ENCODE measurements around the gene NAB2. TPM values are rescaled to one million over a fixed set of nuclear protein-coding genes. Genes with fewer than 3 reads are reported as not detected.

NAB2 gene
- total RNA-seq, 1 experiment from 2014 or later = 17.4 TPM

DNA sequence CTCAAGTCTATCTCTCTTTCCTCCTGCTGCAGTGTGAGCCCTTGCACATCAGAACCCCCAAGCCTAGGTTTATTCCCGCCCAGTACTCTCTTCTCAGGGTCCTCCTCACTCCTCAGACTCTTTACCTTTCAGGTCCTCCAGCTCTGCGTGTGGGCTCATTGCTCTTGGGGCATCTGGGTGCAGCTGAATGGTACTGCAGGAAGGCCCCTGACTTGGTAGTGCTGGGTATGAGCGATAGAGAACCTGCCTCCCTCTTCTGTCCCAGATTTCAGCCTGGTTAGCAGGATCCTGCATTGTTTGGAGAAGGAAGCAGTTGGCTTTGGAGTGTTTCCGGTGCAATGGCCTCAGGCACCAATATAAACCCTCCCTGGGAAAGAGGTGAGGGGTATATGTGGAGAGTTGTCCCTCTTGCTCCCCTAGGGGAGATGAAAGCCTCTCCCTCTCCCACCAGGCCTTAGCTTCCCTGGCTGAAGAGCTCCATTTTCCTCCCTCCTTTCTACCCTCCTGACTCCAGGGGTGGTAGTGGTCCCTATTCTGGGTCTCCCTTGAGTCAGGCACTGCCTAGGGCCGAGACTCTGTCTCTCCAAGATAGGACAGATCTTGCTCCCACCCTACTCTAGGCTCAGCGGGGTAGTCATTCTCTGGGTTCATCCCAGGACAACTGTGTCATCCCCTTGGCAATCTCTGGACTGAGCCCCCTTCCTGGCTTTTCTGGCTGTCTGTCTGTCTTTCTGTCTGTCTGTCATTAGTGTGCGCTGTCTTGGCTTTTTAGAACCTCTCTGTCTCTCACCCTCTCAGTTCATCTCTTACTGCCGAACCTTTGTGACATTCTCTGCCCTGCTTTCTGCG, 43.2 kb downstream of the NAB2 start:
- Histone ChIP-seq H3K27me3 (ENCODE audit: low read length) (no peaks in the 10 kb centered on the region), H3K9ac (ENCODE audit: low read length) (no peak overlapping the region), H3K4me3 (ENCODE audit: low read length) (no peak overlapping the region), H4K20me1 (ENCODE audit: low read length) (no peaks in the 10 kb centered on the region), H3K4me2 (ENCODE audit: low read length) (no peak overlapping the region), H3K9me2 (replicated peaks; ENCODE audit: low read length) (no peaks in the 10 kb centered on the region), H2AFZ (ENCODE audit: low read length) (no peak overlapping the region), H3K36me3 (ENCODE audit: low read depth, low read length) (no peaks in the 10 kb centered on the region), H3K27ac (ENCODE audit: low read length) (no peak overlapping the region), H3K79me2 (ENCODE audit: low read length) (peaks cover 4% of the 10 kb centered on the region; the same call in 1 of the 2 replicates), H3K9me3 (ENCODE audit: low read length) (no peaks in the 10 kb centered on the region), H3K4me1 (ENCODE audit: insufficient read depth, low read length) (peaks cover 12% of the 10 kb centered on the region; the same call in 1 of the 2 replicates), H3F3A (ENCODE audit: low read length, unreplicated experiment) (no peaks in the 10 kb centered on the region)
- TF ChIP-seq, protein P1, sequence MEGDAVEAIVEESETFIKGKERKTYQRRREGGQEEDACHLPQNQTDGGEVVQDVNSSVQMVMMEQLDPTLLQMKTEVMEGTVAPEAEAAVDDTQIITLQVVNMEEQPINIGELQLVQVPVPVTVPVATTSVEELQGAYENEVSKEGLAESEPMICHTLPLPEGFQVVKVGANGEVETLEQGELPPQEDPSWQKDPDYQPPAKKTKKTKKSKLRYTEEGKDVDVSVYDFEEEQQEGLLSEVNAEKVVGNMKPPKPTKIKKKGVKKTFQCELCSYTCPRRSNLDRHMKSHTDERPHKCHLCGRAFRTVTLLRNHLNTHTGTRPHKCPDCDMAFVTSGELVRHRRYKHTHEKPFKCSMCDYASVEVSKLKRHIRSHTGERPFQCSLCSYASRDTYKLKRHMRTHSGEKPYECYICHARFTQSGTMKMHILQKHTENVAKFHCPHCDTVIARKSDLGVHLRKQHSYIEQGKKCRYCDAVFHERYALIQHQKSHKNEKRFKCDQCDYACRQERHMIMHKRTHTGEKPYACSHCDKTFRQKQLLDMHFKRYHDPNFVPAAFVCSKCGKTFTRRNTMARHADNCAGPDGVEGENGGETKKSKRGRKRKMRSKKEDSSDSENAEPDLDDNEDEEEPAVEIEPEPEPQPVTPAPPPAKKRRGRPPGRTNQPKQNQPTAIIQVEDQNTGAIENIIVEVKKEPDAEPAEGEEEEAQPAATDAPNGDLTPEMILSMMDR (conservative IDR thresholded peaks at IDR 0.05; ENCODE audit: low read depth, low read length) = no peak
- TF ChIP-seq EZH2phosphoT487 (IDR thresholded peaks at IDR 0.05; ENCODE audit: borderline replicate concordance, low read length) (no peak), EZH2 (IDR thresholded peaks at IDR 0.05; ENCODE audit: low read length, unreplicated experiment) (no peak)
- ATAC-seq = no peak
- intact Hi-C loops (cut with micrococcal nuclease) = no loop called here
- BruUV-seq (replicated peaks) = no TSS peak
- CTCF ChIA-PET = no interaction called here
- no peak for DNase-seq
- POLR2A ChIA-PET (ENCODE audit: unreplicated experiment) = no interaction called here

DNA sequence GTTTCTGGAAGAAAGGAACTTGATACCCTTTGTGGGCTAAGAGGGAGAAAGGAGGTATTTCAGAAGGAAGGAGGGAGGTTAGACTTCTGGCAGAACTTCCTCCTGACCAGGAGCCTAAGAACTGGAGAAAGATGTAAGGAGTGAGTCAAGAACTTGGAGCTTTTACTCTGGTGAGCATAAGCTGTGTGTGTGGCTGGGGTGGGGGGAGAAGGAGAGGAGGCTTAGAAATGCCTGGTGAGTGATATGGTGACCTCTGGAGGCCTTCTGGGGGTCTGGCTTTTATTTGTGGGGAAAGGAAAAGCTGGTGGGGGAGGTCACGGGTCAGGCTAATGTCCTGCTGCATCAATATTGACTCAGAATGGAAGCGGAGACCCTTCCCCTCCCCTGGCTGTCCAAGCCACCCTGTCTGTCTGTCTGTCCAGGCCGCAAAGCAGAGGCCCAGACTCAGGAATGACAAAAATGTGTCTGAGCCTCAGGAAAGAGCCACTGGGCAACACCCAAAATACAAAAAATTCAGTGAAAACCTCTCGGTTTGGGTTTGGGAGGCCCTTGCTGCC, 44.2 kb downstream of the NAB2 start:
- ChIA-PET POLR2A (ENCODE audit: unreplicated experiment) (no interaction called here), CTCF (no interaction called here)
- no peaks in the 10 kb centered on the region for H3F3A ChIP-seq (ENCODE audit: low read length, unreplicated experiment)
- H4K20me1 ChIP-seq (ENCODE audit: low read length) = no peaks in the 10 kb centered on the region
- intact Hi-C loops (cut with micrococcal nuclease) = no loop called here
- H3K36me3 ChIP-seq (ENCODE audit: low read depth, low read length) = no peaks in the 10 kb centered on the region
- TF ChIP-seq EZH2 (IDR thresholded peaks at IDR 0.05; ENCODE audit: low read length, unreplicated experiment) (no peak), EZH2phosphoT487 (IDR thresholded peaks at IDR 0.05; ENCODE audit: borderline replicate concordance, low read length) (no peak)
- TF ChIP-seq, protein P1 (conservative IDR thresholded peaks at IDR 0.05; ENCODE audit: low read depth, low read length) = no peak
- H3K9ac ChIP-seq (ENCODE audit: low read length) = no peak overlapping the region
- ATAC-seq (no peak), DNase-seq (no peak)
- peaks cover 4% of the 10 kb centered on the region; the same call in 1 of the 2 replicates for H3K79me2 ChIP-seq (ENCODE audit: low read length)
- H3K9me2 ChIP-seq (replicated peaks; ENCODE audit: low read length) = no peaks in the 10 kb centered on the region
- no peak overlapping the region for H3K27ac ChIP-seq (ENCODE audit: low read length)
- no peak overlapping the region for H3K4me2 ChIP-seq (ENCODE audit: low read length)
- no peak overlapping the region for H2AFZ ChIP-seq (ENCODE audit: low read length)
- no peaks in the 10 kb centered on the region for H3K27me3 ChIP-seq (ENCODE audit: low read length)
- H3K4me1 ChIP-seq (ENCODE audit: insufficient read depth, low read length) = peaks cover 8% of the 10 kb centered on the region; the same call in 1 of the 2 replicates
- BruUV-seq (replicated peaks) = no TSS peak
- no peaks in the 10 kb centered on the region for H3K9me3 ChIP-seq (ENCODE audit: low read length)
- no peak overlapping the region for H3K4me3 ChIP-seq (ENCODE audit: low read length)

DNA sequence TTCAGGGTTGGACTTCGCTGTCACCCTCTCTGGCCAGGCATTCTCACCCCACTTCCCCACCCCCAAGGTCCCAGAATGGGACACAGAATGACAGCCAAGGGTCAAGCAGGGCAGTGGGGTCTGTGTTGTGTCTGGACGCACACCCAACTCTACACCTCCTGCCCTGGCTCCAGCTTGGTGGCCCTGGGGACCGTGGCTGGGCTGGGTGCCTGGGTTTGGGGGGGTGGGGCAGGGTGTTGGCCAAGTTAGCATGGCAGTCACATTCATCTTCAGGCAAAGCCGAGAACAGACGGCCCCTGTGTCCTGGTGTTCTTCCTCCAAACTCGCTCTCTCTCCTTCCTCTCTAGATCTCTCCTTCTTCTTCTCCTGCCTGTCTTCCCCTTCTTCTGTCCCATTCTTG, 45.0 kb downstream of the NAB2 start:
- ChIA-PET POLR2A (ENCODE audit: unreplicated experiment) (no interaction called here), CTCF (no interaction called here)
- H3K4me3 ChIP-seq (ENCODE audit: low read length) = no peak overlapping the region
- H3K4me1 ChIP-seq (ENCODE audit: insufficient read depth, low read length) = peaks cover 8% of the 10 kb centered on the region; the same call in 1 of the 2 replicates
- no peak for DNase-seq
- TF ChIP-seq EZH2phosphoT487 (IDR thresholded peaks at IDR 0.05; ENCODE audit: borderline replicate concordance, low read length) = no peak
- TF ChIP-seq EZH2 (IDR thresholded peaks at IDR 0.05; ENCODE audit: low read length, unreplicated experiment) = no peak
- TF ChIP-seq, protein P1 (conservative IDR thresholded peaks at IDR 0.05; ENCODE audit: low read depth, low read length) = no peak
- intact Hi-C loops (cut with micrococcal nuclease) = no loop called here
- no peak overlapping the region for H3K9ac ChIP-seq (ENCODE audit: low read length)
- ATAC-seq = no peak
- no peak overlapping the region for H3K4me2 ChIP-seq (ENCODE audit: low read length)
- H3F3A ChIP-seq (ENCODE audit: low read length, unreplicated experiment) = no peaks in the 10 kb centered on the region
- H3K9me2 ChIP-seq (replicated peaks; ENCODE audit: low read length) = no peaks in the 10 kb centered on the region
- H3K27me3 ChIP-seq (ENCODE audit: low read length) = no peaks in the 10 kb centered on the region
- no TSS peak for BruUV-seq (replicated peaks)
- no peak overlapping the region for H2AFZ ChIP-seq (ENCODE audit: low read length)
- H3K36me3 ChIP-seq (ENCODE audit: low read depth, low read length) = no peaks in the 10 kb centered on the region
- H3K79me2 ChIP-seq (ENCODE audit: low read length) = peaks cover under 1% of the 10 kb centered on the region; the same call in 1 of the 2 replicates
- H4K20me1 ChIP-seq (ENCODE audit: low read length) = no peaks in the 10 kb centered on the region
- no peaks in the 10 kb centered on the region for H3K9me3 ChIP-seq (ENCODE audit: low read length)
- H3K27ac ChIP-seq (ENCODE audit: low read length) = no peak overlapping the region
